ENCODE results near the gene EP400. TPM values are rescaled to one million over a fixed set of nuclear protein-coding genes. Genes with fewer than 3 reads are reported as not detected.

Gene EP400
- total and polyA plus RNA-seq, 2 of the 4 experiments (the other 2 are of a cell fraction), result 4.3 to 11.4 TPM

- no peak overlapping the region for H3K18ac ChIP-seq (ENCODE audit: low read depth, low read length)
- no peak overlapping the region for H3K56ac ChIP-seq (ENCODE audit: extremely low read depth, insufficient read depth, low read length)
- dilution Hi-C loops (cut with HindIII; ENCODE audit: low sequenced_read_pairs, unreplicated experiment), result no loop called here
- no peak overlapping the region for H3K27ac ChIP-seq (ENCODE audit: insufficient read depth, low read length)
- no peak overlapping the region for H2BK20ac ChIP-seq (ENCODE audit: low read depth, low read length)
- no peak overlapping the region for H2BK5ac ChIP-seq (ENCODE audit: low read depth, low read length, poor library complexity, severe bottlenecking)
- no peak overlapping the region for H4K91ac ChIP-seq (ENCODE audit: insufficient read depth, low read depth, low read length)
- WGBS, 2 experiments (ENCODE audit: extremely low coverage in 2 of 2, insufficient read length in 1 of 2), result 90% methylated on average over 3 of the region's 6 CpGs; no CpG with 5 or more reads in 1 of the 2 experiments
- peaks cover 44% of the 10 kb centered on the region for H3K36me3 ChIP-seq (ENCODE audit: control insufficient read depth, insufficient read depth, low read length)
- no peaks in the 10 kb centered on the region for H4K20me1 ChIP-seq (ENCODE audit: insufficient read depth, low read length)
- no peak overlapping the region for H3K4me3 ChIP-seq (ENCODE audit: insufficient read depth, low read depth, low read length)
- intact Hi-C loops (cut with micrococcal nuclease), result no loop called here
- no peaks in the 10 kb centered on the region; a peak in 1 of 4 replicates for H3K79me1 ChIP-seq (ENCODE audit: low read depth in 1 of 2, low read length in 2 of 2)
- no TSS peak for BruUV-seq (replicated peaks)
- ATAC-seq (ENCODE audit: low read depth), result no peak
- in situ Hi-C loops (cut with MboI; ENCODE audit: low sequenced_read_pairs), result no loop called here
- no peak for DNase-seq
- peak overlapping the region; percentile 11 for H2AFZ ChIP-seq (replicated peaks; ENCODE audit: low read length, poor library complexity)
- H2BK120ac ChIP-seq (ENCODE audit: low read depth, low read length), result no peak overlapping the region
- H2BK15ac ChIP-seq (ENCODE audit: low read depth, low read length), result no peak overlapping the region
- no peak overlapping the region for H3K23ac ChIP-seq (ENCODE audit: low read depth, low read length)
- no peak overlapping the region for H4K5ac ChIP-seq (ENCODE audit: low read depth, low read length)
- H4K8ac ChIP-seq (ENCODE audit: low read depth in 2 of 2, low read length in 2 of 2), result no peak overlapping the region
- no peak overlapping the region for H3K14ac ChIP-seq (replicated peaks; ENCODE audit: low read depth, low read length)
- no peak overlapping the region for H3K9ac ChIP-seq (ENCODE audit: low read depth, low read length)
- no peaks in the 10 kb centered on the region for H3K4me1 ChIP-seq (ENCODE audit: control insufficient read depth, insufficient read depth, low read length)
- H3K4ac ChIP-seq (ENCODE audit: low read depth, low read length), result no peak overlapping the region
- H3K9me3 ChIP-seq (ENCODE audit: control insufficient read depth, insufficient read depth, low read length), result no peaks in the 10 kb centered on the region
- no peaks in the 10 kb centered on the region for H3K27me3 ChIP-seq (ENCODE audit: control insufficient read depth, insufficient read depth, low read length)
- H2AK5ac ChIP-seq (ENCODE audit: low read depth, low read length), result no peak overlapping the region
- H2AK9ac ChIP-seq (replicated peaks; ENCODE audit: low read depth, low read length, poor library complexity), result no peak overlapping the region
- ChIA-PET CTCF (no interaction called here), POLR2A (ENCODE audit: unreplicated experiment) (no interaction called here)
- no peaks in the 10 kb centered on the region; the same call in 1 of the 2 replicates for H3K9me1 ChIP-seq (ENCODE audit: insufficient read depth, low read length)
- no peak overlapping the region for H3K4me2 ChIP-seq (ENCODE audit: low read depth, low read length)
- TF ChIP-seq BHLHE40 (IDR thresholded peaks at IDR 0.05; ENCODE audit: low read depth, low read length) (no peak), USF2 (IDR thresholded peaks at IDR 0.05; ENCODE audit: low read depth, low read length) (no peak), NFE2L2 (IDR thresholded peaks at IDR 0.05; ENCODE audit: low read depth, low read length) (no peak), RAD21 (IDR thresholded peaks at IDR 0.05; ENCODE audit: low read length) (no peak), ELK1 (IDR thresholded peaks at IDR 0.05; ENCODE audit: borderline replicate concordance, low read depth, low read length) (no peak), CTCF (conservative IDR thresholded peaks at IDR 0.05; ENCODE audit: low read depth, low read length) (no peak), POLR2A (IDR thresholded peaks at IDR 0.05; ENCODE audit: low read depth, low read length) (no peak), FOS (IDR thresholded peaks at IDR 0.05; ENCODE audit: low read depth, low read length) (no peak), RCOR1 (IDR thresholded peaks at IDR 0.05; ENCODE audit: insufficient replicate concordance, low read length) (no peak), CEBPB (IDR thresholded peaks at IDR 0.05; ENCODE audit: low read depth, low read length) (no peak), MAZ (IDR thresholded peaks at IDR 0.05; ENCODE audit: borderline replicate concordance, low read depth, low read length) (no peak), SMC3 (IDR thresholded peaks at IDR 0.05; ENCODE audit: low read depth, low read length) (no peak), MAFK (IDR thresholded peaks at IDR 0.05; ENCODE audit: low read depth, low read length) (no peak), MXI1 (IDR thresholded peaks at IDR 0.05; ENCODE audit: borderline replicate concordance, low read depth, low read length) (no peak), RFX5 (IDR thresholded peaks at IDR 0.05; ENCODE audit: low read depth, low read length) (no peak)
Observed at GRCh38 chr12:132114667-132115066, 164.9 kb downstream of the EP400 start.
